Activated B cell treated with CpG ODN at 0.5 μM for 24 hours (primary cell): ENCODE data around the gene SHC2. TPM values are rescaled to one million over a fixed set of nuclear protein-coding genes. Genes with fewer than 3 reads are reported as not detected.
A peak's percentile ranks its signal among the peaks of the same experiment; 100 is the strongest.

Source experiments
- ATAC-seq: fragments of 200-7000 bp; cut with Tn5 transposase; one replicate; pipeline ENCODE4 v1.10.0; 2021; ENCODE audit warnings: low read depth, mild to moderate bottlenecking, moderate library complexity
- CTCF ChIA-PET: fragments of 350-600 bp; sonication (Branson Sonifier 250); formaldehyde crosslinking; loops from one replicate; lab custom pipeline; 2021; ENCODE audit warnings: antibody characterized with exemption; lab: Charles Lee
- POLR2A ChIA-PET: fragments of 350-600 bp; sonication (Branson Sonifier 250); formaldehyde crosslinking; loops from one replicate; lab custom pipeline; 2021; ENCODE audit warnings: antibody characterized with exemption; lab: Charles Lee
- DNase-seq: peaks from one replicate; pipeline ENCODE4 v3.0.0; 2022
- H3K27ac Mint-ChIP-seq: one replicate; pipeline ENCODE4 v1.8.0; 2020; ENCODE audit warnings: mixed read lengths
- H3K27me3 Mint-ChIP-seq: one replicate; pipeline ENCODE4 v1.8.0; 2021; ENCODE audit warnings: mixed read lengths
- H3K36me3 Mint-ChIP-seq: one replicate; pipeline ENCODE4 v1.8.0; 2021; ENCODE audit warnings: low read depth, mixed read lengths
- H3K4me1 Mint-ChIP-seq: one replicate; pipeline ENCODE4 v1.8.0; 2021; ENCODE audit warnings: mixed read lengths
- H3K4me3 Mint-ChIP-seq: one replicate; pipeline ENCODE4 v1.8.0; 2020; ENCODE audit warnings: mild to moderate bottlenecking, mixed read lengths
- H3K9me3 Mint-ChIP-seq: one replicate; pipeline ENCODE4 v1.8.0; 2020; ENCODE audit warnings: mixed read lengths
- CTCF ChIP-seq: fragments of 200-600 bp; IDR thresholded peaks from one replicate; pipeline ENCODE4 v1.8.0; 2022; ENCODE audit warnings: antibody characterized with exemption, mild to moderate bottlenecking
- intact Hi-C: fragments of 100-400 bp; cut with micrococcal nuclease; formaldehyde crosslinking; loops from one replicate; pipeline ENCODE4 v1.15.1; 2024
- total RNA-seq: library from RNA; stranded (reverse); gene quantifications from 2 replicates; pipeline ENCODE4 v1.2.3, GENCODE V29; 2022

Gene SHC2
- total RNA-seq, 1 donor from 2014 or later = not detected

- DNase-seq = no peak
- Mint-ChIP-seq H3K27me3 (peaks cover 15% of the 10 kb centered on the region), H3K4me3 (no peak overlapping the region), H3K36me3 (no peaks in the 10 kb centered on the region), H3K4me1 (peaks cover 14% of the 10 kb centered on the region), H3K27ac (no peak overlapping the region), H3K9me3 (no peaks in the 10 kb centered on the region)
- TF ChIP-seq CTCF = no peak
- ChIA-PET CTCF (interaction anchor here (0.8 kb wide), 1 partner anchor 13 kb away, joined by 3 read pairs; no protein-coding TSS in a partner anchor), POLR2A (interaction anchor here (1.9 kb wide), 1 partner anchor 8 kb away, joined by 10 read pairs; no protein-coding TSS in a partner anchor)
- intact Hi-C loops = no loop called here
- ATAC-seq = no peak
These were observed 37.7 kb upstream of the SHC2 start for GRCh38 chr19:498511-498891.

- ChIA-PET CTCF (interaction anchor here (0.8 kb wide), 1 partner anchor 13 kb away, joined by 3 read pairs; no protein-coding TSS in a partner anchor), POLR2A (interaction anchor here (1.9 kb wide), 1 partner anchor 9 kb away, joined by 10 read pairs; no protein-coding TSS in a partner anchor)
- ATAC-seq = peak; percentile 25
- Mint-ChIP-seq H3K27me3 (peaks cover 15% of the 10 kb centered on the region), H3K4me1 (peaks cover 13% of the 10 kb centered on the region), H3K4me3 (no peak overlapping the region), H3K36me3 (no peaks in the 10 kb centered on the region), H3K9me3 (no peaks in the 10 kb centered on the region), H3K27ac (no peak overlapping the region)
- DNase-seq = no peak
- TF ChIP-seq CTCF = no peak
- intact Hi-C loops = no loop called here
These were observed 37.2 kb upstream of the SHC2 start for GRCh38 chr19:497869-498510.

GRCh38 chr19:497491-497868, 36.6 kb upstream of the SHC2 start:
- Mint-ChIP-seq H3K9me3 (no peaks in the 10 kb centered on the region), H3K27me3 (peaks cover 15% of the 10 kb centered on the region), H3K4me1 (peaks cover 9% of the 10 kb centered on the region), H3K36me3 (no peaks in the 10 kb centered on the region), H3K27ac (no peak overlapping the region), H3K4me3 (no peak overlapping the region)
- intact Hi-C loops = no loop called here
- ChIA-PET CTCF (no interaction called here), POLR2A (interaction anchor here (1.9 kb wide), 1 partner anchor 9 kb away, joined by 10 read pairs; no protein-coding TSS in a partner anchor)
- TF ChIP-seq CTCF = no peak
- DNase-seq (no peak), ATAC-seq (no peak)

- ChIA-PET POLR2A (no interaction called here), CTCF (no interaction called here)
- intact Hi-C loops = no loop called here
- Mint-ChIP-seq H3K36me3 (no peaks in the 10 kb centered on the region), H3K4me3 (no peak overlapping the region), H3K4me1 (peaks cover 8% of the 10 kb centered on the region), H3K9me3 (no peaks in the 10 kb centered on the region), H3K27me3 (peaks cover 15% of the 10 kb centered on the region), H3K27ac (no peak overlapping the region)
- ATAC-seq = no peak
- TF ChIP-seq CTCF = no peak
- DNase-seq = no peak
These were observed 36.2 kb upstream of the SHC2 start for GRCh38 chr19:496986-497385.

GRCh38 chr19:496112-496665, 35.4 kb upstream of the SHC2 start, which contains the start of gene MADCAM1:
Gene MADCAM1 (plus strand): TSS chr19:496486. CDS start chr19:496500, 14 bp downstream.
- Mint-ChIP-seq H3K27ac (no peak within 1 kb of the TSS), H3K4me1 (peaks cover 8% of the 10 kb centered on the region), H3K4me3 (no peak within 1 kb of the TSS), H3K9me3 (no peaks in the 10 kb centered on the region), H3K27me3 (peaks cover 15% of the 10 kb centered on the region), H3K36me3 (no peaks in the 10 kb centered on the region)
- intact Hi-C loops = no loop called here
- ATAC-seq (no peak), DNase-seq (no peak)
- TF ChIP-seq CTCF = no peak
- ChIA-PET CTCF (no interaction called here), POLR2A (interaction anchor here (1.3 kb wide), 1 partner anchor 10 kb away, joined by 5 read pairs; no protein-coding TSS in a partner anchor)
